ENCODE data around the gene POGZ. TPM values are rescaled to one million over a fixed set of nuclear protein-coding genes. Genes with fewer than 3 reads are reported as not detected.

Gene POGZ
- total RNA-seq, 1 experiment from 2014 or later = 102 TPM

- Mint-ChIP-seq H3K9me3 (no peaks in the 10 kb centered on the region), H3K4me1 (no peaks in the 10 kb centered on the region), H3K27me3 (ENCODE audit: low read depth) (no peaks in the 10 kb centered on the region), H3K27ac (no peak overlapping the region), H3K4me3 (no peak overlapping the region), H3K36me3 (ENCODE audit: insufficient read depth in 1 of 3, low read depth in 3 of 3) (peaks cover 46 to 93% (median 87%) of the 10 kb centered on the region in 3 experiments; a peak in 6 of 7 replicates)
- Histone ChIP-seq H2BK15ac (ENCODE audit: low read depth, low read length) (no peak overlapping the region), H4K5ac (ENCODE audit: insufficient read length, low read depth, low read length) (no peak overlapping the region), H2BK5ac (ENCODE audit: insufficient read length, low read length) (no peak overlapping the region), H2BK20ac (ENCODE audit: low read depth, low read length, poor library complexity, severe bottlenecking) (no peak overlapping the region), H3K4me2 (ENCODE audit: insufficient read depth, insufficient read length, low read length) (no peak overlapping the region), H3K56ac (ENCODE audit: insufficient read length, low read depth, low read length) (no peak overlapping the region), H2BK12ac (ENCODE audit: insufficient read length, low read depth, low read length) (no peak overlapping the region), H4K8ac (replicated peaks; ENCODE audit: insufficient read length, low read depth, low read length) (no peak overlapping the region), H2AK5ac (ENCODE audit: insufficient read length, low read length) (no peak overlapping the region), H3K9me3 (ENCODE audit: control insufficient read depth, low read depth, low read length) (no peaks in the 10 kb centered on the region), H3K23ac (ENCODE audit: insufficient read length, low read depth, low read length) (no peak overlapping the region), H3T11ph (ENCODE audit: low read length) (no peak overlapping the region), H3K14ac (ENCODE audit: insufficient read depth, low read length) (no peak overlapping the region), H3K27ac (ENCODE audit: insufficient read length, low read depth, low read length) (no peak overlapping the region), H3K27me3 (ENCODE audit: insufficient read depth, low read length) (no peaks in the 10 kb centered on the region), H3K18ac (ENCODE audit: insufficient read length, low read depth, low read length) (no peak overlapping the region), H3K79me1 (ENCODE audit: insufficient read depth, low read depth, low read length, poor library complexity, severe bottlenecking) (no peaks in the 10 kb centered on the region), H3K9ac (ENCODE audit: extremely low read depth, insufficient read length, low read length) (no peak overlapping the region), H3K23me2 (ENCODE audit: insufficient read length, low read depth, low read length, poor library complexity, severe bottlenecking) (no peaks in the 10 kb centered on the region), H4K20me1 (ENCODE audit: control insufficient read depth, insufficient read depth, insufficient read length) (no peaks in the 10 kb centered on the region), H3K4me1 (ENCODE audit: insufficient read depth, low read length) (no peaks in the 10 kb centered on the region), H4K91ac (ENCODE audit: insufficient read length, low read depth, low read length) (no peak overlapping the region), H3K79me2 (ENCODE audit: insufficient read depth, low read length) (no peaks in the 10 kb centered on the region), H2BK120ac (ENCODE audit: low read depth, low read length, poor library complexity, severe bottlenecking) (no peak overlapping the region), H2AFZ (ENCODE audit: low read length) (no peak overlapping the region), H3K4ac (ENCODE audit: low read depth, low read length) (no peak overlapping the region)
- TF ChIP-seq CTCF (conservative IDR thresholded peaks at IDR 0.05) = no peak
- DNase-seq = no peak
These were observed 50.4 kb downstream of the POGZ start for GRCh38 chr1:151408891-151409290.

Data from H9 (cell line).